ENCODE data around the gene CABLES1.
A peak's percentile ranks its signal among the peaks of the same experiment; 100 is the strongest.

CABLES1 gene

GRCh38 chr18:23213200-23213599, 77.9 kb downstream of the CABLES1 start:
- H3K9me3 ChIP-seq (ENCODE audit: control insufficient read depth in 2 of 2, low read length in 2 of 2): no peaks in the 10 kb centered on the region
- peaks cover 3 to 5% of the 10 kb centered on the region in 2 donors for H3K36me3 ChIP-seq (ENCODE audit: control insufficient read depth in 2 of 2, insufficient read depth in 2 of 2, low read length in 2 of 2)
- H3K4me3 ChIP-seq (ENCODE audit: low read length in 2 of 2): no peak overlapping the region
- no peak overlapping the region for H3K9ac ChIP-seq (ENCODE audit: low read depth in 1 of 2, low read length in 2 of 2)
- no peaks in the 10 kb centered on the region for H3K4me1 ChIP-seq (ENCODE audit: control insufficient read depth in 2 of 2, insufficient read depth in 2 of 2, low read length in 2 of 2)
- no peaks in the 10 kb centered on the region for H3K27me3 ChIP-seq (ENCODE audit: control insufficient read depth in 2 of 2, insufficient read depth in 2 of 2, low read length in 2 of 2)
- H3K27ac ChIP-seq (ENCODE audit: low read depth in 2 of 2, low read length in 2 of 2): no peak overlapping the region

GRCh38 chr18:23217781-23218180, 82.5 kb downstream of the CABLES1 start:
- H3K4me1 ChIP-seq (ENCODE audit: control insufficient read depth in 2 of 2, insufficient read depth in 2 of 2, low read length in 2 of 2): no peaks in the 10 kb centered on the region
- peaks cover 3 to 5% of the 10 kb centered on the region in 2 donors for H3K36me3 ChIP-seq (ENCODE audit: control insufficient read depth in 2 of 2, insufficient read depth in 2 of 2, low read length in 2 of 2)
- no peaks in the 10 kb centered on the region for H3K9me3 ChIP-seq (ENCODE audit: control insufficient read depth in 2 of 2, low read length in 2 of 2)
- H3K27ac ChIP-seq (ENCODE audit: low read depth in 2 of 2, low read length in 2 of 2): no peak overlapping the region
- H3K4me3 ChIP-seq (ENCODE audit: low read length in 2 of 2): no peak overlapping the region
- no peaks in the 10 kb centered on the region for H3K27me3 ChIP-seq (ENCODE audit: control insufficient read depth in 2 of 2, insufficient read depth in 2 of 2, low read length in 2 of 2)
- no peak overlapping the region for H3K9ac ChIP-seq (ENCODE audit: low read depth in 1 of 2, low read length in 2 of 2)

- no peaks in the 10 kb centered on the region for H3K36me3 ChIP-seq (ENCODE audit: control insufficient read depth in 2 of 2, insufficient read depth in 2 of 2, low read length in 2 of 2)
- no peaks in the 10 kb centered on the region for H3K9me3 ChIP-seq (ENCODE audit: control insufficient read depth in 2 of 2, low read length in 2 of 2)
- no peak overlapping the region for H3K9ac ChIP-seq (ENCODE audit: low read depth in 1 of 2, low read length in 2 of 2)
- H3K4me3 ChIP-seq (ENCODE audit: low read length in 2 of 2): no peak overlapping the region
- no peak overlapping the region for H3K27ac ChIP-seq (ENCODE audit: low read depth in 2 of 2, low read length in 2 of 2)
- no peaks in the 10 kb centered on the region for H3K27me3 ChIP-seq (ENCODE audit: control insufficient read depth in 2 of 2, insufficient read depth in 2 of 2, low read length in 2 of 2)
- H3K4me1 ChIP-seq (ENCODE audit: control insufficient read depth in 2 of 2, insufficient read depth in 2 of 2, low read length in 2 of 2): peaks cover 0 to 2% of the 10 kb centered on the region in 2 donors
Measured at GRCh38 chr18:23220355-23220754, 85.1 kb downstream of the CABLES1 start.

- H3K9me3 ChIP-seq (ENCODE audit: control insufficient read depth in 2 of 2, low read length in 2 of 2): no peaks in the 10 kb centered on the region
- H3K4me1 ChIP-seq (ENCODE audit: control insufficient read depth in 2 of 2, insufficient read depth in 2 of 2, low read length in 2 of 2): peaks cover 5 to 8% of the 10 kb centered on the region in 2 donors
- no peak overlapping the region for H3K27ac ChIP-seq (ENCODE audit: low read depth in 2 of 2, low read length in 2 of 2)
- H3K36me3 ChIP-seq (ENCODE audit: control insufficient read depth in 2 of 2, insufficient read depth in 2 of 2, low read length in 2 of 2): no peaks in the 10 kb centered on the region
- no peak overlapping the region for H3K9ac ChIP-seq (ENCODE audit: low read depth in 1 of 2, low read length in 2 of 2)
- H3K4me3 ChIP-seq (ENCODE audit: low read length in 2 of 2): no peak overlapping the region
- no peaks in the 10 kb centered on the region for H3K27me3 ChIP-seq (ENCODE audit: control insufficient read depth in 2 of 2, insufficient read depth in 2 of 2, low read length in 2 of 2)
Measured at GRCh38 chr18:23223641-23224040, 88.4 kb downstream of the CABLES1 start.

- H3K9ac ChIP-seq (ENCODE audit: low read depth in 1 of 2, low read length in 2 of 2): no peak overlapping the region
- H3K4me1 ChIP-seq (ENCODE audit: control insufficient read depth in 2 of 2, insufficient read depth in 2 of 2, low read length in 2 of 2): peaks cover 8% of the 10 kb centered on the region in 2 donors
- H3K27ac ChIP-seq (ENCODE audit: low read depth in 2 of 2, low read length in 2 of 2): peak overlapping the region; percentile 54 to 59
- no peaks in the 10 kb centered on the region for H3K27me3 ChIP-seq (ENCODE audit: control insufficient read depth in 2 of 2, insufficient read depth in 2 of 2, low read length in 2 of 2)
- H3K36me3 ChIP-seq (ENCODE audit: control insufficient read depth in 2 of 2, insufficient read depth in 2 of 2, low read length in 2 of 2): no peaks in the 10 kb centered on the region
- H3K9me3 ChIP-seq (ENCODE audit: control insufficient read depth in 2 of 2, low read length in 2 of 2): no peaks in the 10 kb centered on the region
- no peak overlapping the region for H3K4me3 ChIP-seq (ENCODE audit: low read length in 2 of 2)
Measured at GRCh38 chr18:23225503-23225902, 90.2 kb downstream of the CABLES1 start.

- no peaks in the 10 kb centered on the region for H3K27me3 ChIP-seq (ENCODE audit: control insufficient read depth in 2 of 2, insufficient read depth in 2 of 2, low read length in 2 of 2)
- no peaks in the 10 kb centered on the region for H3K36me3 ChIP-seq (ENCODE audit: control insufficient read depth in 2 of 2, insufficient read depth in 2 of 2, low read length in 2 of 2)
- H3K9ac ChIP-seq (ENCODE audit: low read depth in 1 of 2, low read length in 2 of 2): no peak overlapping the region
- H3K4me1 ChIP-seq (ENCODE audit: control insufficient read depth in 2 of 2, insufficient read depth in 2 of 2, low read length in 2 of 2): peaks cover 8% of the 10 kb centered on the region in 2 donors
- no peak overlapping the region for H3K4me3 ChIP-seq (ENCODE audit: low read length in 2 of 2)
- peak overlapping the region in 1 of 2 donors; percentile 27 for H3K27ac ChIP-seq (ENCODE audit: low read depth in 2 of 2, low read length in 2 of 2)
- no peaks in the 10 kb centered on the region for H3K9me3 ChIP-seq (ENCODE audit: control insufficient read depth in 2 of 2, low read length in 2 of 2)
Measured at GRCh38 chr18:23226391-23226790, 91.1 kb downstream of the CABLES1 start.

- Histone ChIP-seq H3K9ac (ENCODE audit: low read depth in 1 of 2, low read length in 2 of 2) (no peak overlapping the region), H3K4me1 (ENCODE audit: control insufficient read depth in 2 of 2, insufficient read depth in 2 of 2, low read length in 2 of 2) (peaks cover 8% of the 10 kb centered on the region in 2 donors), H3K36me3 (ENCODE audit: control insufficient read depth in 2 of 2, insufficient read depth in 2 of 2, low read length in 2 of 2) (no peaks in the 10 kb centered on the region), H3K27me3 (ENCODE audit: control insufficient read depth in 2 of 2, insufficient read depth in 2 of 2, low read length in 2 of 2) (no peaks in the 10 kb centered on the region), H3K27ac (ENCODE audit: low read depth in 2 of 2, low read length in 2 of 2) (peak overlapping the region; percentile 43 to 48), H3K9me3 (ENCODE audit: control insufficient read depth in 2 of 2, low read length in 2 of 2) (no peaks in the 10 kb centered on the region), H3K4me3 (ENCODE audit: low read length in 2 of 2) (no peak overlapping the region)
Measured at GRCh38 chr18:23226930-23227725, 91.8 kb downstream of the CABLES1 start.

GRCh38 chr18:23227726-23228070, 92.4 kb downstream of the CABLES1 start:
- no peaks in the 10 kb centered on the region for H3K27me3 ChIP-seq (ENCODE audit: control insufficient read depth in 2 of 2, insufficient read depth in 2 of 2, low read length in 2 of 2)
- H3K9me3 ChIP-seq (ENCODE audit: control insufficient read depth in 2 of 2, low read length in 2 of 2): no peaks in the 10 kb centered on the region
- no peaks in the 10 kb centered on the region for H3K36me3 ChIP-seq (ENCODE audit: control insufficient read depth in 2 of 2, insufficient read depth in 2 of 2, low read length in 2 of 2)
- H3K4me3 ChIP-seq (ENCODE audit: low read length in 2 of 2): no peak overlapping the region
- no peak overlapping the region for H3K9ac ChIP-seq (ENCODE audit: low read depth in 1 of 2, low read length in 2 of 2)
- H3K27ac ChIP-seq (ENCODE audit: low read depth in 2 of 2, low read length in 2 of 2): peak overlapping the region; percentile 31 to 48
- H3K4me1 ChIP-seq (ENCODE audit: control insufficient read depth in 2 of 2, insufficient read depth in 2 of 2, low read length in 2 of 2): peaks cover 8% of the 10 kb centered on the region in 2 donors

- no peaks in the 10 kb centered on the region for H3K36me3 ChIP-seq (ENCODE audit: control insufficient read depth in 2 of 2, insufficient read depth in 2 of 2, low read length in 2 of 2)
- peak overlapping the region; percentile 20 to 52 for H3K27ac ChIP-seq (ENCODE audit: low read depth in 2 of 2, low read length in 2 of 2)
- H3K27me3 ChIP-seq (ENCODE audit: control insufficient read depth in 2 of 2, insufficient read depth in 2 of 2, low read length in 2 of 2): peaks cover 0 to 3% of the 10 kb centered on the region in 2 donors
- peak overlapping the region in 1 of 2 donors; percentile 27 for H3K9ac ChIP-seq (ENCODE audit: low read depth in 1 of 2, low read length in 2 of 2)
- H3K9me3 ChIP-seq (ENCODE audit: control insufficient read depth in 2 of 2, low read length in 2 of 2): no peaks in the 10 kb centered on the region
- peaks cover 8% of the 10 kb centered on the region in 2 donors for H3K4me1 ChIP-seq (ENCODE audit: control insufficient read depth in 2 of 2, insufficient read depth in 2 of 2, low read length in 2 of 2)
- H3K4me3 ChIP-seq (ENCODE audit: low read length in 2 of 2): peak overlapping the region in 1 of 2 donors; percentile 13
Measured at GRCh38 chr18:23228102-23229061, 93.1 kb downstream of the CABLES1 start.

- Histone ChIP-seq H3K27me3 (ENCODE audit: control insufficient read depth in 2 of 2, insufficient read depth in 2 of 2, low read length in 2 of 2) (peaks cover 0 to 3% of the 10 kb centered on the region in 2 donors), H3K4me1 (ENCODE audit: control insufficient read depth in 2 of 2, insufficient read depth in 2 of 2, low read length in 2 of 2) (peaks cover 6 to 8% of the 10 kb centered on the region in 2 donors), H3K27ac (ENCODE audit: low read depth in 2 of 2, low read length in 2 of 2) (no peak overlapping the region), H3K4me3 (ENCODE audit: low read length in 2 of 2) (no peak overlapping the region), H3K9ac (ENCODE audit: low read depth in 1 of 2, low read length in 2 of 2) (no peak overlapping the region), H3K9me3 (ENCODE audit: control insufficient read depth in 2 of 2, low read length in 2 of 2) (no peaks in the 10 kb centered on the region), H3K36me3 (ENCODE audit: control insufficient read depth in 2 of 2, insufficient read depth in 2 of 2, low read length in 2 of 2) (no peaks in the 10 kb centered on the region)
Measured at GRCh38 chr18:23229472-23229871, 94.2 kb downstream of the CABLES1 start.

All from mucosa of rectum (tissue), 2 donors.